H7 (cell line): ENCODE measurements around the gene CDH18. TPM values are rescaled to one million over a fixed set of nuclear protein-coding genes. Genes with fewer than 3 reads are reported as not detected.
"Not testable (repeated sequence)": the region's sequence is repeated elsewhere in the genome, so short reads cannot be mapped to it uniquely, and the experiment has no call there.

ENCODE experiments used
- DNase-seq: peaks from one replicate; pipeline ENCODE4 v3.0.0; 2012
- H3K27me3 ChIP-seq: 2 replicates; pipeline ENCODE4 v1.6.0; 2011; ENCODE audit warnings: mild to moderate bottlenecking, low read length; ENCODE audit not compliant: control insufficient read depth, insufficient read depth
- H3K36me3 ChIP-seq: replicated peaks from 2 replicates; pipeline ENCODE4 v1.5.1; 2011; ENCODE audit warnings: low read length; ENCODE audit not compliant: control insufficient read depth, insufficient read depth
- H3K4me3 ChIP-seq: 2 replicates; pipeline ENCODE4 v1.5.1; 2011; ENCODE audit warnings: low read depth, mild to moderate bottlenecking, control low read depth, low read length, moderate library complexity; ENCODE audit not compliant: insufficient read depth
- total RNA-seq: library from RNA; depleted of rRNA; stranded (reverse); fragments of >200 nt; shearing (Covaris generic); gene quantifications from 2 replicates; pipeline ENCODE4 v1.2.3, GENCODE V29; 2014

Gene CDH18
- total RNA-seq, 1 experiment from 2014 or later = 0.10 TPM

DNA sequence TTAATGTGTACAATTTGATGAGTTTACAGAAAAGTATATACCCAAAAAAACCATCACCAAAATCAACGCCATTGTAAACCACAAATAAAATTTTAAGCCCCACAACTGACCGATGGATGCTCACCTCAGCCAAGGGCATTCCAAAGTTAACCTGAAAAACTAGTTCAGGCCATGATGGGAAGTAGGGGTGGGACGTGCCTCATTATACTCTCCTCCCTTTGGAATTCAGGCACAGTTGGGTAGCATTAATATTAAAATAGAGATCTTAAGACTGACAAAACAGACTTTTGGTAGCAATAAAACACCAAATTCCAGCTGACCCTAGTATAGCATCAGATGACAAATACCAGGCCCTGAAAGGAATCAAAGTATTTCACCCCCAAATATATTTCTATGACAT is 129.0 kb downstream of the CDH18 start:
- Histone ChIP-seq H3K4me3 (no peak overlapping the region), H3K27me3 (no peaks in the 10 kb centered on the region), H3K36me3 (no peaks in the 10 kb centered on the region)
- no peak for DNase-seq

- Histone ChIP-seq H3K27me3 (no peaks in the 10 kb centered on the region), H3K36me3 (no peaks in the 10 kb centered on the region), H3K4me3 (no peak overlapping the region)
- no peak for DNase-seq
Measured at GRCh38 chr5:19855931-19856330, 132.1 kb downstream of the CDH18 start.

DNA sequence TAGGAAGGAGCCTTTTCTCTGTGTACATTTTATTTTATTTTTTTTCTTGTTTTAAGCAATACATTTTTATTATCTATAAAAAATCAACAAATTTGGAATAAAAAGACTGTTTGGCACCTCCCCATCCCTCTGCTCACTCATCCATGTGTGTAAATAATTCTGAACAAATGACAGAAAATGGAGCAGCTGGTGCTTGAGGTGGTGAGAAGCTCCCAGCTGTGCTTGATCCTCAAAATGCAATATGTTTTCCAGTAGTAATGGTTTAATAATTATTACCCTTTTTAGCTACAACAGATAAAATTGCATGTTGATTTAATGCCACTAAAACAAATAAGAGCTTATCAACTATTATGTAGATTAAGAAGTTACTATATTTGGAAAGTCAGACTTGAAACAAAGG is 132.5 kb downstream of the CDH18 start:
- no peak for DNase-seq
- H3K4me3 ChIP-seq = no peak overlapping the region
- no peaks in the 10 kb centered on the region for H3K27me3 ChIP-seq
- H3K36me3 ChIP-seq = no peaks in the 10 kb centered on the region

DNA sequence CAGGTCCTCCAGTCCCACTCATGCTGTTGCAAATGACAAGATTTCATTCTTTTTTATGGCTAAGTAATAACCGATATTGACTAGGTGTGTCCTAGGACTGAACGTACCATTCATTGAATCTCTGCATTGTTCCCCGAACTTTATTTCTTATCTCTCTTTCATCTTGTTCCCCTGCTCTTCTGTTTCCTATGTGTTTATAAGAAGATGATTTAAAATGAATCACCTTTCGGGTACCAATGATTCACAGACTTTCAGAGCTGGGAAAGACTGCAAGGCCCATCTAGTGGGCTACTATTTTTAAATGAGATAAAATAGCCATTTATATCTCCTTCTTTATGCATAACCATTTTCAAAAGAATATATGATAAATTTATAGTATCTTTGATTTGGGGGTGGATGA is 133.0 kb downstream of the CDH18 start:
- Histone ChIP-seq H3K36me3 (no peaks in the 10 kb centered on the region), H3K27me3 (no peaks in the 10 kb centered on the region), H3K4me3 (no peak overlapping the region)
- DNase-seq = no peak

GRCh38 chr5:19853616-19854240 is 134.3 kb downstream of the CDH18 start:
- Histone ChIP-seq H3K4me3 (no peak overlapping the region), H3K27me3 (no peaks in the 10 kb centered on the region), H3K36me3 (no peaks in the 10 kb centered on the region)
- DNase-seq = no peak

DNA sequence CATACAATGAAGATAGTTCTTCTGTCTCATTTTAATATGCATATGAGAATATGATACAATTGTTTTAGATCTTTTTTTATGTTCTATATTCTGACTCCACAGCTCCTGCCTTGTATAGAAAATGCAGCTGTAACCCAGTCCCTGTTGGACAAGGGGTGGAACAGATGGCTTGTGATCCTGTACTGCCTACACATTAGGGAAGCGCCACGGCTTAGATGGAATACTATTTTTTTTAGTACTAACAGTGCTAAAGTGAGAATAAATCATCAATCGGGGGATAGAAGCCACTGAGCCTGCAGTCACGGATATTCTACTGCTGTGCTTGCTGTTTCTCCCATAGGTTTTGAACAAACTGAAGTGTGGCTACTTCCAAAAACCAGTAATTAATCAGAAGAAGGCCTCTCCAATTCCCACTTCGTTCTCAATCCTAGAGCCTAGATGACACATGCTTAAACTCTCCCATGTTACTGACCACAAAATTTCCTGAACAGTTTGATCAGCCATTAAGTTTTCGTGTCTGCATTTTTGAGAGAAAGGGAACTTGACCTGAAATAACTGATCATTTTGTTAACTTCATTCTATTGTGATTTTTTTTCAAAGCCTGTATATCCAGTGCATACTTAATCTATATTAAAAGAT is 150.3 kb downstream of the CDH18 start:
- Histone ChIP-seq H3K27me3 (no peaks in the 10 kb centered on the region), H3K4me3 (no peak overlapping the region), H3K36me3 (no peaks in the 10 kb centered on the region)
- no peak for DNase-seq

- no peaks in the 10 kb centered on the region for H3K36me3 ChIP-seq
- no peaks in the 10 kb centered on the region for H3K27me3 ChIP-seq
- H3K4me3 ChIP-seq = no peak overlapping the region
- DNase-seq = no peak
Measured at GRCh38 chr5:19835442-19835841, 152.6 kb downstream of the CDH18 start.

- H3K4me3 ChIP-seq, H3K36me3 ChIP-seq, H3K27me3 ChIP-seq, DNase-seq: not testable (repeated sequence)
Measured at GRCh38 chr5:19812720-19813119, 175.3 kb downstream of the CDH18 start.

DNA sequence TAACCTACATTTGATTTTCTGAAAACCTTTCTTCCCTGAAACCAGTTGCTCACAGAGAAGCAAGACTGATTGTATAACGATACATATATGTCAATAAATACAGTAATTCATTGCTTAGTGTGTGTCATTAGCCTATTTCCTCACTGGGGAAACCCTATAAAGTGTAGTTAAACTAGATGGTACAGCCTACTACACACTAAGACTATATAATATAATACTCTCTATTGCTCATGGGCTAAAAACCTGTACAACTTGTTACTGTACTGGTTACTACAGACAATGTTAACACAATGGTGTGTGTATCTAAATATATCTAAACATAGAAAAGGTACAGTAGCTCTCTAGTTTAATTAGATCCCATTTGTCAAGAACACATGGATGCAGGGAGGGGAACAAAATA is 181.2 kb downstream of the CDH18 start:
- H3K36me3 ChIP-seq = no peaks in the 10 kb centered on the region
- no peaks in the 10 kb centered on the region for H3K27me3 ChIP-seq
- no peak overlapping the region for H3K4me3 ChIP-seq
- no peak for DNase-seq

DNA sequence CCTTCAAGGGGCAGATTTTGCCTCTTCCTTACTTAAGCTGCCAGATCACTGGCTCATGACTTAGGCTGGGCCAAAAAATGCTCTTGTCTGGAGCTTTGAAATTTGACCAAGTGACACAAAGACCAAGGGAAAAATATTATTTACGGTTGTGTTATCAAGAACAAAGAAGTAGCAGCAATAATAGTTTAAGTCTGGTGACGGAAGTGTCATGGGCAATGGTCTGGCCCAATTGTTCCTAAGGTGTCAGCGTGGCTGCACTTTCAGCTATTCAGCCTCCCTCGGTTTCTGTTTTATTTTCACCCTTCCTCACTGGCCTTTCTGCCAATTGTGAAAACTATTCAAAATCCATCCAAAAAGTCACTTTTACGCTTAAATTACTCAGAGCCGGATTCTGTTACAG is 185.3 kb downstream of the CDH18 start:
- DNase-seq = no peak
- no peaks in the 10 kb centered on the region for H3K27me3 ChIP-seq
- no peaks in the 10 kb centered on the region for H3K36me3 ChIP-seq
- no peak overlapping the region for H3K4me3 ChIP-seq

DNA sequence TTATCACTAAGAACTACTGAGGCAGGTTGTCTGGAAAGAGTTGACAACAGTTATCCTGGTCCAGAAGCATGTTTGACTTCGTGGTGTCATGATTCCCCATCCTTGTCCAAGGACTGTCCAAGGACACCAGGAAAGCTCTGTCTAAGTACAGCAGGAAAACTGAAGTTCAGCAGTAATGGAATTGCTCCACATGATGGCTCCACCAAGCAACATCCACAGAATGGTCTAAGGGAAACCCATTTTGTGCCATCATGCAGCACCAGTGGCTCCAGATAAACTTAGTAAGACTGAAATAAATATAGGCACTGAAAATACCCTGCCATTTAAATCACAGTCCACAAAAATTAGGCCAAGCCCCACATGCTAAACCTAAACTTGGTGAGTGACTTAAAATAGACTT is 192.8 kb downstream of the CDH18 start:
- Histone ChIP-seq H3K4me3 (no peak overlapping the region), H3K36me3 (no peaks in the 10 kb centered on the region), H3K27me3 (no peaks in the 10 kb centered on the region)
- DNase-seq = peak; percentile 4

GRCh38 chr5:19790829-19791466 is 197.1 kb downstream of the CDH18 start:
- DNase-seq = no peak
- Histone ChIP-seq H3K27me3 (no peaks in the 10 kb centered on the region; the same call in 1 of the 2 replicates), H3K36me3 (no peaks in the 10 kb centered on the region), H3K4me3 (no peak overlapping the region)

- H3K27me3 ChIP-seq = no peaks in the 10 kb centered on the region
- DNase-seq = no peak
- no peaks in the 10 kb centered on the region for H3K36me3 ChIP-seq
- no peak overlapping the region for H3K4me3 ChIP-seq
Measured at GRCh38 chr5:19782566-19782965, 205.4 kb downstream of the CDH18 start.

- Histone ChIP-seq H3K27me3 (no peaks in the 10 kb centered on the region), H3K4me3 (no peak overlapping the region), H3K36me3 (no peaks in the 10 kb centered on the region)
- DNase-seq = no peak
Measured at GRCh38 chr5:19777363-19777762, 210.6 kb downstream of the CDH18 start.

DNA sequence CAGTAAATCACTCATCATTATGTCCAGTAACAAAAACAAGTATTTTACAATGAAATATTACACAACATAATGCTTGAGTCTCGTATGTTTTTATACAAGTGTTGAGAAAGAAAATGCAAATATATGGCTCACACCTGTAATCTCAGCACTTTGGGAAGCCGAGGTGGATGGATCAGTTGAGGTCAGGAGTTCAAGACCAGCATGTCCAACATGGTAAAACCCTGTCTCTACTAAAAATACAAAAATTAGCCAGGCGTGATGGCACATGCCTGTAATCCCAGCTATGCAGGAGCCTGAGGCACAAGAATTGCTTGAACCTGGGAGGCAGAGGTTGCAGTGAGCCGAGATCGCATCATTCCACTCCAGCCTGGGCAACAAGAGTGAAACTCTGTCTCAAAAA is 211.1 kb downstream of the CDH18 start:
- DNase-seq, H3K36me3 ChIP-seq, H3K27me3 ChIP-seq, H3K4me3 ChIP-seq: not testable (repeated sequence)
